HL-60 (cell line): Measurements from ENCODE around the gene PTPRU.

Experiments used
- DNase-seq, 2 experiments: peaks; one replicate each; pipeline ENCODE4 v3.0.0-alpha.2; 2010 to 2020; ENCODE audit warnings: low read depth in 1 of 2, low spot score in 1 of 2
- H3K27ac ChIP-seq: fragments of 250-450 bp; sonication (Bioruptor Pico); replicated peaks from 2 replicates; pipeline ENCODE4 v1.5.1; 2020; ENCODE audit warnings: mild to moderate bottlenecking, moderate library complexity
- H3K27me3 ChIP-seq: fragments of 250-450 bp; sonication (Bioruptor Pico); 2 replicates; pipeline ENCODE4 v1.5.1; 2021; ENCODE audit warnings: mild to moderate bottlenecking, moderate library complexity; ENCODE audit not compliant: insufficient read depth, poor library complexity, severe bottlenecking
- H3K4me3 ChIP-seq: replicated peaks from 2 replicates; pipeline ENCODE4 v1.5.1; 2011; ENCODE audit warnings: mild to moderate bottlenecking, control low read depth, low read length; ENCODE audit not compliant: insufficient read depth
- GABPA ChIP-seq: IDR thresholded peaks from 2 replicates; pipeline ENCODE4 v1.6.1; 2012; ENCODE audit warnings: low read depth
- POLR2AphosphoS5 ChIP-seq: IDR thresholded peaks from 2 replicates; pipeline ENCODE4 v1.6.1; 2012; ENCODE audit warnings: low read depth
- SPI1 ChIP-seq: IDR thresholded peaks from 2 replicates; pipeline ENCODE4 v1.6.1; 2012; ENCODE audit warnings: low read depth, mild to moderate bottlenecking, borderline replicate concordance
- TF ChIP-seq, protein P1 (sequence below): IDR thresholded peaks from one replicate; pipeline ENCODE4 v1.5.1; 2011; ENCODE audit warnings: low read length, control low read depth, inconsistent platforms; ENCODE audit not compliant: insufficient read depth
- TF ChIP-seq, protein P2 (sequence below): IDR thresholded peaks from 2 replicates; pipeline ENCODE4 v1.6.1; 2012; ENCODE audit warnings: low read depth; ENCODE audit not compliant: insufficient replicate concordance

The PTPRU gene

DNA sequence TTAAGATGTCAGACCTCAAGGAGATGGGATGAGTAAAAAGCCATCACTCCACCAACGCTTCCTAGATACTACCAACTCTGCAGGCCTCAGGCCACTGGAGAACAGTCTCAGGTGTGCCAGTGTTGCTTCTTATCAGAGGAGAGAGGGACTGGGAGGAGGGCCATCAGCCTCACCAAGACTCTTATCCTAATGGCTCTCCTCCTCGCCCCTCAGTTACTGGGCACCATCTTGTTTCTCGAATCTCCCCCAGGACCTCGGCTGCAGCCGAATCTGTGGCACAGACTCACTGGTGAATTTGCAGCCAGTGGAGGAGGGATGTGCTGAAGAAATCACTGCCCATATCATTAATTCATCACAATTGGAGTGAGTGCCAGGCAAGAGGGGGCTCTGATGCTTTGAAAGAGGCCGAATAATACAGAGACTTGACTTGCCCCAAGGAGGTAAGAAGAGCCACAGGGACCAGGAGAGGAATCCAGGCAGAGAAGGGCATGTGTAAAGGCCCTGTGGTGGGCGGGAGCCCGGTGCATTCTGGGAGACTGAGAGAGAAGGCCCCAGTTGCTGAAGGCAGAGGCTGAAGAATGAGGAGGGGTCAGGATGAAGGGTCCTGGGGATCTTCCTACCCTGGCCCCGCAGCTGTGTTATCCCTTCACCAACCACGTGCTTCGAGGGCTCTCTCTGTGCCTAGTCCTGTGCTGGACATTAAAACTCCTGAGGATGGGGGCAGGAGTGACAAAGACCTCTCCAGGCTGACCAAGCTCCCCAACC lies 129.8 kb downstream of the PTPRU start:
- no peak for TF ChIP-seq GABPA
- no peak for TF ChIP-seq POLR2AphosphoS5
- TF ChIP-seq, protein P1, sequence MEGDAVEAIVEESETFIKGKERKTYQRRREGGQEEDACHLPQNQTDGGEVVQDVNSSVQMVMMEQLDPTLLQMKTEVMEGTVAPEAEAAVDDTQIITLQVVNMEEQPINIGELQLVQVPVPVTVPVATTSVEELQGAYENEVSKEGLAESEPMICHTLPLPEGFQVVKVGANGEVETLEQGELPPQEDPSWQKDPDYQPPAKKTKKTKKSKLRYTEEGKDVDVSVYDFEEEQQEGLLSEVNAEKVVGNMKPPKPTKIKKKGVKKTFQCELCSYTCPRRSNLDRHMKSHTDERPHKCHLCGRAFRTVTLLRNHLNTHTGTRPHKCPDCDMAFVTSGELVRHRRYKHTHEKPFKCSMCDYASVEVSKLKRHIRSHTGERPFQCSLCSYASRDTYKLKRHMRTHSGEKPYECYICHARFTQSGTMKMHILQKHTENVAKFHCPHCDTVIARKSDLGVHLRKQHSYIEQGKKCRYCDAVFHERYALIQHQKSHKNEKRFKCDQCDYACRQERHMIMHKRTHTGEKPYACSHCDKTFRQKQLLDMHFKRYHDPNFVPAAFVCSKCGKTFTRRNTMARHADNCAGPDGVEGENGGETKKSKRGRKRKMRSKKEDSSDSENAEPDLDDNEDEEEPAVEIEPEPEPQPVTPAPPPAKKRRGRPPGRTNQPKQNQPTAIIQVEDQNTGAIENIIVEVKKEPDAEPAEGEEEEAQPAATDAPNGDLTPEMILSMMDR: no peak
- TF ChIP-seq SPI1: no peak
- TF ChIP-seq, protein P2, sequence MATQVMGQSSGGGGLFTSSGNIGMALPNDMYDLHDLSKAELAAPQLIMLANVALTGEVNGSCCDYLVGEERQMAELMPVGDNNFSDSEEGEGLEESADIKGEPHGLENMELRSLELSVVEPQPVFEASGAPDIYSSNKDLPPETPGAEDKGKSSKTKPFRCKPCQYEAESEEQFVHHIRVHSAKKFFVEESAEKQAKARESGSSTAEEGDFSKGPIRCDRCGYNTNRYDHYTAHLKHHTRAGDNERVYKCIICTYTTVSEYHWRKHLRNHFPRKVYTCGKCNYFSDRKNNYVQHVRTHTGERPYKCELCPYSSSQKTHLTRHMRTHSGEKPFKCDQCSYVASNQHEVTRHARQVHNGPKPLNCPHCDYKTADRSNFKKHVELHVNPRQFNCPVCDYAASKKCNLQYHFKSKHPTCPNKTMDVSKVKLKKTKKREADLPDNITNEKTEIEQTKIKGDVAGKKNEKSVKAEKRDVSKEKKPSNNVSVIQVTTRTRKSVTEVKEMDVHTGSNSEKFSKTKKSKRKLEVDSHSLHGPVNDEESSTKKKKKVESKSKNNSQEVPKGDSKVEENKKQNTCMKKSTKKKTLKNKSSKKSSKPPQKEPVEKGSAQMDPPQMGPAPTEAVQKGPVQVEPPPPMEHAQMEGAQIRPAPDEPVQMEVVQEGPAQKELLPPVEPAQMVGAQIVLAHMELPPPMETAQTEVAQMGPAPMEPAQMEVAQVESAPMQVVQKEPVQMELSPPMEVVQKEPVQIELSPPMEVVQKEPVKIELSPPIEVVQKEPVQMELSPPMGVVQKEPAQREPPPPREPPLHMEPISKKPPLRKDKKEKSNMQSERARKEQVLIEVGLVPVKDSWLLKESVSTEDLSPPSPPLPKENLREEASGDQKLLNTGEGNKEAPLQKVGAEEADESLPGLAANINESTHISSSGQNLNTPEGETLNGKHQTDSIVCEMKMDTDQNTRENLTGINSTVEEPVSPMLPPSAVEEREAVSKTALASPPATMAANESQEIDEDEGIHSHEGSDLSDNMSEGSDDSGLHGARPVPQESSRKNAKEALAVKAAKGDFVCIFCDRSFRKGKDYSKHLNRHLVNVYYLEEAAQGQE: no peak
- Histone ChIP-seq H3K27me3 (no peaks in the 10 kb centered on the region), H3K27ac (no peak overlapping the region)

DNA sequence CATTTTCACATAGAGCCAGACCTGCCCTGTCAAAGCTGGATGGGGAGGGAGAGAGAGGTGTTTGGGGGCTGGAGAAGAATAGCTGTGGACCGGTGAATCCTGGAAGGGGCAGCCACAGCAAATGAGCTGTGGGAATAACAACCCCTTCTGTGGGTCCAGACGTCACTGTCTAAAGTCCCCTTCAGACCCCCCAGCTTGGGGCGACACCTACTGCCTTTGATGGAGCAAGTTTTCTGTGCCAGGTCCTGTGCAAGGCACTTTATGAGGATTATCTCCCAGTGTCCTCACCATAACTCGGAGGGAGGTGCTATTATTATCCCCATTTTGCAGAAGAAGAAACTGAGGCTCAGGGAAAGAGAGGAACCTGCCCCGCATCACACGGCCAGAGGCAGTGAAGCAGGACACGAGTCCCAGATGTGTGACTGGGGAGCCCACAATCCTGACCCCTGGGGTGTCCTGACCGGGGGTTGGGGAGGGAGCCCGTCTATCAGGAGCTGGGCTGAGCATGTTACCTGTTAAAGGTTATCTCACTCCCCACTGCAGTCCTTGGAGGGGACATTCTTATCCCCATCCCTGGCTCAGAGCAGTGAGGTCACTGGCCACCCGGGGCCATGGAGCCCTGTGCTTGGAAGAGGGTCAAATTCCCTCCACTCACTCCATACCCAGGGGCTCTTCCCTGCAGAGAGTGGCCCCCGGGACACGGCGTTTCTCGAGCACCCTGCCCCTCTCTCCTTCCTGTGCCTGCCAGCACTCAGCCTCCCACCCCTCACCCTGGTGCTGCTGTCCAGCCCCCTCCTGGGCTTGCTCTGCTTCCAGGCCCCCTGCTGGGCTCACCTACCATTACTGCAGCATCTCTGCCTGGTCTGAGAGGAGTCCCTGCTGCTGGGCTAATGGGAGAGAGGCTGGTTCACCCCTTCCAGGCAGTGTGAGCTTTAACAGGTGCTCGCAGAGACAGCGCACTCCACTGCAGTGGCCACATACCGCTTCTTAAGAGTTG lies 132.9 kb downstream of the PTPRU start:
- H3K27me3 ChIP-seq: peaks cover 2% of the 10 kb centered on the region
- no peak overlapping the region for H3K4me3 ChIP-seq
- TF ChIP-seq SPI1 (no peak), GABPA (no peak), POLR2AphosphoS5 (no peak)
- TF ChIP-seq, protein P1: no peak
- TF ChIP-seq, protein P2: no peak
- DNase-seq: no peak
- no peak overlapping the region for H3K27ac ChIP-seq

More for the DNA sequence above, 129.8 kb downstream of the PTPRU start:
- DNase-seq: no peak
- H3K4me3 ChIP-seq: no peak overlapping the region

DNA sequence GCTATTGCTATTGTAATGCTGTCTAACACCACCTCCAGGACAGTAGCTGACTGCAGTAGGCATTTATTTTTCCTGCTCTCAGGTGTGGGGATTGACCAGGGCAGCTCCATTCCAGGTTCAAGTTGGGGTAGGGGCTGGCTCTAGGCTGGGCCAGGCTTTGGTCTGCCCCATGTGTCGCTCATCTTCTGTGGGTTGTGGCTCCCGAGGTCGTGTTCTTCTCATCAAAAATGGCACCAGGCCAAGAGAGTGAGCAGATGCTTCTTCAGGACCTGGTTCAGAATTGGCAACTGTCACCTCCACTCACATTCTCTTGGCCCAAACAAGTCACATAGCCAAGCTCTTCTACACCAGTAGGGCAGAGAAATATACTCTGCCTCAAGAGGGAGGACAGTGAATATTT lies 133.7 kb downstream of the PTPRU start:
- Histone ChIP-seq H3K27ac (no peak overlapping the region), H3K4me3 (no peak overlapping the region), H3K27me3 (peaks cover 2% of the 10 kb centered on the region)
- TF ChIP-seq, protein P1: no peak
- TF ChIP-seq, protein P2: no peak
- no peak for DNase-seq
